Stimulated activated naive CD8-positive, alpha-beta T cell treated with anti-CD3 and anti-CD28 coated beads, Interleukin-15, amount 100 ng/mL, for 72 hours (primary cell): ENCODE results near the gene NOL11.
A peak's percentile ranks its signal among the peaks of the same experiment; 100 is the strongest.

ENCODE experiments used
- ATAC-seq: fragments of 150-1000 bp; cut with Tn5 transposase; 2 replicates; pipeline ENCODE4 v1.10.0; 2021; ENCODE audit warnings: mild to moderate bottlenecking, moderate library complexity
- DNase-seq, 2 donors: peaks; one replicate each; pipeline ENCODE4 v3.0.0; 2021 to 2022
- H3K27ac Mint-ChIP-seq, 2 donors: one replicate each; pipeline ENCODE4 v1.8.0; 2022; ENCODE audit warnings: mild to moderate bottlenecking in 2 of 2, mixed read lengths in 2 of 2, moderate library complexity in 2 of 2
- H3K27me3 Mint-ChIP-seq: one replicate; pipeline ENCODE4 v1.8.0; 2022; ENCODE audit warnings: mixed read lengths
- H3K4me1 Mint-ChIP-seq: one replicate; pipeline ENCODE4 v1.8.0; 2022; ENCODE audit warnings: mild to moderate bottlenecking, mixed read lengths
- H3K4me3 Mint-ChIP-seq, 2 donors: one replicate each; pipeline ENCODE4 v1.8.0; 2022; ENCODE audit warnings: mild to moderate bottlenecking in 2 of 2, mixed read lengths in 2 of 2, moderate library complexity in 1 of 2
- H3K9me3 Mint-ChIP-seq, 2 donors: one replicate each; pipeline ENCODE4 v1.8.0; 2022; ENCODE audit warnings: mixed read lengths in 2 of 2

NOL11 gene

GRCh38 chr17:67759355-67760171 is 41.8 kb downstream of the NOL11 start:
- Mint-ChIP-seq H3K27ac (peak overlapping the region in 1 of 2 donors; percentile 48), H3K27me3 (no peaks in the 10 kb centered on the region), H3K9me3 (no peaks in the 10 kb centered on the region), H3K4me3 (no peak overlapping the region), H3K4me1 (peaks cover 10% of the 10 kb centered on the region)
- no peak for ATAC-seq
- no peak for DNase-seq

GRCh38 chr17:67765623-67766022 is 47.9 kb downstream of the NOL11 start:
- Mint-ChIP-seq H3K4me3 (no peak overlapping the region), H3K27me3 (no peaks in the 10 kb centered on the region), H3K27ac (no peak overlapping the region), H3K4me1 (no peaks in the 10 kb centered on the region), H3K9me3 (no peaks in the 10 kb centered on the region)
- DNase-seq (no peak), ATAC-seq (no peak)

GRCh38 chr17:67769231-67769630 is 51.5 kb downstream of the NOL11 start:
- no peaks in the 10 kb centered on the region for H3K4me1 Mint-ChIP-seq
- H3K4me3 Mint-ChIP-seq = no peak overlapping the region
- no peaks in the 10 kb centered on the region for H3K27me3 Mint-ChIP-seq
- H3K9me3 Mint-ChIP-seq = no peaks in the 10 kb centered on the region
- no peak overlapping the region for H3K27ac Mint-ChIP-seq
- DNase-seq = no peak
- no peak for ATAC-seq

GRCh38 chr17:67770539-67770938 is 52.8 kb downstream of the NOL11 start:
- Mint-ChIP-seq H3K4me3 (no peak overlapping the region), H3K9me3 (no peaks in the 10 kb centered on the region), H3K4me1 (no peaks in the 10 kb centered on the region), H3K27me3 (no peaks in the 10 kb centered on the region), H3K27ac (no peak overlapping the region)
- ATAC-seq = no peak
- DNase-seq = no peak

GRCh38 chr17:67772679-67773078 is 54.9 kb downstream of the NOL11 start:
- Mint-ChIP-seq H3K9me3 (no peaks in the 10 kb centered on the region), H3K27ac (no peak overlapping the region), H3K4me1 (no peaks in the 10 kb centered on the region), H3K4me3 (no peak overlapping the region), H3K27me3 (no peaks in the 10 kb centered on the region)
- ATAC-seq (no peak), DNase-seq (no peak)

- Mint-ChIP-seq H3K27me3 (no peaks in the 10 kb centered on the region), H3K4me1 (no peaks in the 10 kb centered on the region), H3K4me3 (no peak overlapping the region), H3K9me3 (no peaks in the 10 kb centered on the region), H3K27ac (no peak overlapping the region)
- DNase-seq = no peak
- no peak for ATAC-seq
These were observed 55.5 kb downstream of the NOL11 start for GRCh38 chr17:67773246-67773645.

- ATAC-seq (peak; percentile 75), DNase-seq (peak; percentile 28 to 37)
- H3K27ac Mint-ChIP-seq = no peak overlapping the region
These were observed 61.4 kb downstream of the NOL11 start for GRCh38 chr17:67779098-67779672.

GRCh38 chr17:67784364-67785121 is 66.8 kb downstream of the NOL11 start:
- DNase-seq (no peak), ATAC-seq (no peak)
- Mint-ChIP-seq H3K4me1 (no peaks in the 10 kb centered on the region), H3K4me3 (no peak overlapping the region), H3K27me3 (peaks cover 16% of the 10 kb centered on the region), H3K9me3 (no peaks in the 10 kb centered on the region), H3K27ac (no peak overlapping the region)

More at GRCh38 chr17:67779098-67779672, 61.4 kb downstream of the NOL11 start:
- H3K4me3 Mint-ChIP-seq = no peak overlapping the region
- no peaks in the 10 kb centered on the region for H3K27me3 Mint-ChIP-seq
- no peaks in the 10 kb centered on the region for H3K9me3 Mint-ChIP-seq
- no peaks in the 10 kb centered on the region for H3K4me1 Mint-ChIP-seq

GRCh38 chr17:67785122-67785477 is 67.4 kb downstream of the NOL11 start:
- no peak for ATAC-seq
- Mint-ChIP-seq H3K27ac (peak overlapping the region in 1 of 2 donors; percentile 8), H3K4me1 (no peaks in the 10 kb centered on the region)

GRCh38 chr17:67785504-67785903 is 67.8 kb downstream of the NOL11 start:
- DNase-seq = no peak

More at GRCh38 chr17:67785122-67785477, 67.4 kb downstream of the NOL11 start:
- H3K9me3 Mint-ChIP-seq = no peaks in the 10 kb centered on the region
- H3K27me3 Mint-ChIP-seq = peaks cover 20% of the 10 kb centered on the region
- no peak overlapping the region for H3K4me3 Mint-ChIP-seq
- DNase-seq = no peak

More at GRCh38 chr17:67785504-67785903, 67.8 kb downstream of the NOL11 start:
- Mint-ChIP-seq H3K9me3 (no peaks in the 10 kb centered on the region), H3K4me1 (no peaks in the 10 kb centered on the region), H3K27me3 (peaks cover 20% of the 10 kb centered on the region), H3K4me3 (no peak overlapping the region), H3K27ac (no peak overlapping the region)
- no peak for ATAC-seq
